ENCODE measurements around the gene SBF1. TPM values are rescaled to one million over a fixed set of nuclear protein-coding genes. Genes with fewer than 3 reads are reported as not detected.
"Not testable (repeated sequence)": the region's sequence is repeated elsewhere in the genome, so short reads cannot be mapped to it uniquely, and the experiment has no call there.

Gene SBF1
- total and polyA plus RNA-seq, 2 of the 13 experiments (the other 11 are each of a cell fraction or from before 2014, with no cell fraction given) = 31.7 to 40.9 TPM

- TF ChIP-seq NR2F1 (CRISPR knock-in tag; IDR thresholded peaks at IDR 0.05) (no peak), ZKSCAN1 (IDR thresholded peaks at IDR 0.05; ENCODE audit: low read length) (no peak), ZNF143 (CRISPR knock-in tag; IDR thresholded peaks at IDR 0.05) (no peak)
Observed at GRCh38 chr22:50521710-50522109, 46.9 kb upstream of the SBF1 start (continued).

GRCh38 chr22:50520826-50521453, 46.1 kb upstream of the SBF1 start:
- no peak overlapping the region for H3K4me3 ChIP-seq (replicated peaks in 1 of 3; ENCODE audit: insufficient read depth in 1 of 3, low read depth in 2 of 3, low read length in 3 of 3)
- no peak overlapping the region for H3K27ac ChIP-seq (ENCODE audit: extremely low read length, insufficient read depth, low read length)
- in situ Hi-C loops (cut with HindIII; ENCODE audit: extremely low pct_ligation_motif_present, low pct_unique_long_range_greater_than_20kb) = no loop called here
- H3K9ac ChIP-seq (ENCODE audit: insufficient read depth, low read depth, low read length) = no peak overlapping the region
- CTCF ChIA-PET (ENCODE audit: low intra/inter-chr PET ratio, low total read pairs) = no interaction called here
- peaks cover 21 to 62% of the 10 kb centered on the region in 2 experiments for H3K36me3 ChIP-seq (replicated peaks in 1 of 2; ENCODE audit: control insufficient read depth in 1 of 2, insufficient read depth in 2 of 2, low read length in 2 of 2)
- peaks cover 19% of the 10 kb centered on the region for H4K20me1 ChIP-seq (ENCODE audit: insufficient read depth, low read length)
- H3K4me1 ChIP-seq (ENCODE audit: insufficient read depth, low read length) = peaks cover 14% of the 10 kb centered on the region
- DNase-seq (ENCODE audit: low spot score) (no peak), FAIRE-seq (no peak), ATAC-seq (no peak)
- 99% methylated on average over 10 of the region's 13 CpGs for WGBS (ENCODE audit: low lambda C conversion rate)
- H2AFZ ChIP-seq (ENCODE audit: low read length) = no peak overlapping the region
- intact Hi-C loops (cut with micrococcal nuclease; ENCODE audit: unreplicated experiment) = no loop called here
- peaks cover 18% of the 10 kb centered on the region for H3K79me2 ChIP-seq (ENCODE audit: insufficient read depth, low read length)
- no peak for TF ChIP-seq CEBPG (CRISPR knock-in tag; IDR thresholded peaks at IDR 0.05)
- no peak for TF ChIP-seq KAT8 (CRISPR knock-in tag; IDR thresholded peaks at IDR 0.05)
- no peak for TF ChIP-seq ZNF253 (CRISPR knock-in tag; IDR thresholded peaks at IDR 0.05; ENCODE audit: borderline replicate concordance)
- no peak for TF ChIP-seq MEIS2 (CRISPR knock-in tag; IDR thresholded peaks at IDR 0.05)
- TF ChIP-seq ZKSCAN1 (IDR thresholded peaks at IDR 0.05; ENCODE audit: low read length) = no peak
- no peak for TF ChIP-seq ZNF333 (CRISPR knock-in tag; IDR thresholded peaks at IDR 0.05; ENCODE audit: borderline replicate concordance)
- TF ChIP-seq IRF2 (CRISPR knock-in tag; IDR thresholded peaks at IDR 0.05) = no peak
- TF ChIP-seq ZBTB3 (CRISPR knock-in tag; IDR thresholded peaks at IDR 0.05; ENCODE audit: borderline replicate concordance, low read depth) = no peak
- no peak for TF ChIP-seq ZNF350 (CRISPR knock-in tag; IDR thresholded peaks at IDR 0.05; ENCODE audit: borderline replicate concordance, low read depth)
- no peak for TF ChIP-seq KDM5B (CRISPR knock-in tag; IDR thresholded peaks at IDR 0.05; ENCODE audit: borderline replicate concordance)
- TF ChIP-seq FOXA3 (CRISPR knock-in tag; IDR thresholded peaks at IDR 0.05) = no peak
- H3K4me2 ChIP-seq (ENCODE audit: low read depth, low read length) = no peak overlapping the region
- POLR2A ChIA-PET = no interaction called here
- BruUV-seq (replicated peaks) = no TSS peak
- H3K27me3 ChIP-seq (ENCODE audit: control insufficient read depth in 1 of 2, insufficient read depth in 2 of 2, low read length in 2 of 2) = no peaks in the 10 kb centered on the region
- no peaks in the 10 kb centered on the region for H3K9me3 ChIP-seq (ENCODE audit: low read length)

GRCh38 chr22:50520184-50520583, 45.3 kb upstream of the SBF1 start:
- FAIRE-seq; H3K4me3 ChIP-seq (replicated peaks in 1 of 3; ENCODE audit: insufficient read depth in 1 of 3, low read depth in 2 of 3, low read length in 3 of 3); in situ Hi-C loops (cut with HindIII; ENCODE audit: extremely low pct_ligation_motif_present, low pct_unique_long_range_greater_than_20kb); H3K27ac ChIP-seq (ENCODE audit: extremely low read length, insufficient read depth, low read length); H3K27me3 ChIP-seq (ENCODE audit: control insufficient read depth in 1 of 2, insufficient read depth in 2 of 2, low read length in 2 of 2); H2AFZ ChIP-seq (ENCODE audit: low read length); ATAC-seq; H3K9me3 ChIP-seq (ENCODE audit: low read length); BruUV-seq (replicated peaks); CTCF ChIA-PET (ENCODE audit: low intra/inter-chr PET ratio, low total read pairs); H3K4me2 ChIP-seq (ENCODE audit: low read depth, low read length); H3K9ac ChIP-seq (ENCODE audit: insufficient read depth, low read depth, low read length); POLR2A ChIA-PET; intact Hi-C loops (cut with micrococcal nuclease; ENCODE audit: unreplicated experiment); DNase-seq (ENCODE audit: low spot score): not testable (repeated sequence)
- WGBS (ENCODE audit: low lambda C conversion rate) = 98% methylated on average over 8 of the region's 8 CpGs
- Histone ChIP-seq H3K36me3 (replicated peaks in 1 of 2; ENCODE audit: control insufficient read depth in 1 of 2, insufficient read depth in 2 of 2, low read length in 2 of 2) (peaks cover 21 to 62% of the 10 kb centered on the region in 2 experiments), H4K20me1 (ENCODE audit: insufficient read depth, low read length) (peaks cover 19% of the 10 kb centered on the region), H3K79me2 (ENCODE audit: insufficient read depth, low read length) (peaks cover 18% of the 10 kb centered on the region), H3K4me1 (ENCODE audit: insufficient read depth, low read length) (peaks cover 14% of the 10 kb centered on the region)

All from HepG2 (cell line).